DMS153 treated with DMSO at 0.1 percent for 48 hours (cell line): ENCODE data around the gene YOD1.
A peak's percentile ranks its signal among the peaks of the same experiment; 100 is the strongest.

ENCODE experiments used
- DNase-seq: peaks from one replicate; lab custom pipeline; 2025; ENCODE audit not compliant: unreplicated experiment; lab: John Stamatoyannopoulos, UW

Gene YOD1

DNA sequence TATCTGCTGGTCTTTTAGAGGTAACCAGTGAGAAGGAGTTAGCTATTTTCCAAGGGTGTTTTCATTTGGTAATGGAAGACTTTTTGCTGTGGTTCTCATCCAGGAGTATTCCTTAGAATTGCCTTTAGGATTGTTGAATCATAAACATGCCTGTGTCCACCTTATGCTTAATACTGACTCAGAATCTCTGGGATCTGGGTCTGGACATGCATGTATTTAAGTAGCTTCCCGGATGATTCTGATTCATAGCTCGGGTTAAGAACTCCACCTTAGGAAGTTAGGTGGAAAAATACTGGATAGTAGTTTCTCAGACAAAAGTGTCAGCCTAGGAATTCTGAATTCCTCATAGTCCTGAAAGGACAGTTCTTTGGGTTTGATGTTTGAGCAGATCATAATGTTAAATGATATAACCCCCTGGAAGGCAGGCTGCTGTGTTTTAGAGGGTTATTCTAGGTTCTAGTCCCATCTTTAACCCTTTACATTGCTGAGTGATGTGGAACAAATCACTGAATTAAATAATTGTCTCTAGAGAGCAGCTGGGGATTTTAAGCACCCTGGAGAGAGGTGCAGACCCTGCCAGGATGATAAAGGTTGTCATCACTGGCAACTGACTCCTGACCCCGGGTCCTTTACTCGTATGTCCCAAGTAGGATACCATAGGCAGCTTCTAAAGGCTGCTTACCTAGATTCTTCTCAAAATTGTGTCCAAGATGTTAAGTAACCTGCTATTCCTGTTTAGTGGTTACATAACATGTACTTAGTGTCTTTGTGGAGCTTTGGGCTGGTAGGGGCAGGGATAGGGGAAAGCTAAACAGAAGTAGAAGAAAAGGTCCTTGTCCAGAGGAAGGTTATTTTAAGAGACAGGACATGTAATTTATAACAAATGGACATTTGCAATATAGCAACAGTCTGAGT is 23.2 kb upstream of the YOD1 start:
- DNase-seq, result no peak

DNA sequence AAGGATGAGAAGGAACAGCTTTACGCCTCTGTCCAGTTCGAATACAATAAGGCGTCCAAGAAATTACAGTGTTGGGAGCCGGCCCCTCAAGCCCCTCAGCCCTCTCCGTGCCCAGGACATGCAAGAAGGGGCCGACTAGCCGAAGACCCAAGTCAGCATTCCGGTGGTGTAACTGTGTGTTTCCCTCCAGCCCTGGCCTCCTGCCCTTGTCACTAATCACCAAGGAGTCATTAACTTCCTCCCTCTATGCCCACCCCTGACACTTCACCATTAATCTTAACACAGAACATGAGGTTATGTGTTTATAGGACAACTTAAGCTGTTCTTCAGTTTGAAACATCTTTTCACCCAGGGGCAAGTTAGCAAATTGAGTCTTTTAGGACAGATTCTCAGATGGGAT is 21.2 kb upstream of the YOD1 start:
- DNase-seq, result no peak

- no peak for DNase-seq
Measured at GRCh38 chr1:207071426-207071825, 20.4 kb upstream of the YOD1 start.

DNA sequence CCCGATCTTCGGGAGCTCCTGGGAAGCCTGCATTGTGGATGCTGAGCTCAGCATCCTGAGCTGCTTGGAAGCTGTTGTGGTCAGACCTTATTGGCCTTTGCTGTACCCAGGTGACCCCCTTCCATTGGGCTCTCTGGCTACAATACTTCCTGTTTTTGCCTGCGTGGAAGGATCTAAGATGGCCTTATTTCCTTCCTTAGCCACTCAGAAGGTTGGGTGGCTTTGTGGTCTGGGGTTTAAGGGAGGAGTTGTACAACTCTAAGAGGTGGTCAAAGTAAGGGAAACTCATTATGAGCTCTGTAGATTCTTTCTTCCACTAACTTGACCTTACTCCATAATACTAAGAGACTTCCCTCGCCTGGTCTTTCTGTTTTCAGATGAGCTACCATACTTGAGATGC is 19.8 kb upstream of the YOD1 start:
- no peak for DNase-seq

DNA sequence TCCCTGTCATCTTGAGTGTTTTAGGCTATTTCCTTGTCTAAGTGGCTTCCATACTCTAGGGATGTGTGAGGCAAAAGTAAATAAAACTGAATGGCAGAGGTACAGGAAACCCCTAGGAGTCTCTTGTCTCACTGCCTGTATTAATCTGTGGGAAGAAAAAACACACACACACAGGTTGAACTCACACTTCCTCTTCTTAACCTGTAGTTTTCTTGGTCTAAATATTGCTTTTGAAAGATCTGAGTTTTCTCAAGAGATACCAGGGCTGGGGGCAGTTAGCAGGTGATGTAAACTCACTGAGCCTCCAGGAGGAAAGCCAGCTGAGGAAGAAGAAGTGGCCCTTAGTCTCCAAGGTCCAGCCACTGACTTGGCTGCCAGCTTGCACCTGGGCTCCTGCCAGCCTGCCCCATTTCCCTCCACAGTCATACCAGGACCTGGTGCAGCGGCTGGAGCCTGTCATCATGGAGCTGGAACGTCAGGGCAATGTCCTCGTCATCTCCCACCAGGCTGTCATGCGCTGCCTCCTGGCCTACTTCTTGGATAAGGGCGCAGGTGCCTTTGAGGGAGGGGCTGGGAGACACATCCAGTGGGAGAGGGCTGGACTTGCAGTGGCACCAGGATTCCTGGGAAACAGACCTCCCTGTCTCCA is 19.0 kb upstream of the YOD1 start:
- DNase-seq, result peak; percentile 23

DNA sequence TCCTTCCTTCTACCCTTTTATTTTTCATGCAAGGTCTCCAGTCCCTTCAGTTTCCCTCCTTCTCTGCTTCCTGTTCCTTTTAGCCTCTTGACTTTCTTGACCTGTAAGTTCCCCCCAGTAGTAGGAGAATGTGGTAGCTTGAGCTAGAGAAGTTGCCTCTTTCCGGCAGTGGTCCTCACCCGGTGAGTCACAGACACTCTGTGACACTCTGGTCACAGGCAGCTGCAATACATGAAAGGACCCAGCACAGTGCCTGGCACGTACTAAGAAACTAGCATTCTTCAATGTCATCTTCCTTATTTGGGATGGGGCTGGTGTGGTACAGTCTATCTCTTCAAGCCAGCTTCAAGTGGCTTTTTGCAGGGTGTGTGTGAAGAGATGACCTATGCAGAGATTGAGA is 18.1 kb upstream of the YOD1 start:
- no peak for DNase-seq

- no peak for DNase-seq
Measured at GRCh38 chr1:207067665-207068064, 16.7 kb upstream of the YOD1 start.

- no peak for DNase-seq
Measured at GRCh38 chr1:207067185-207067584, 16.2 kb upstream of the YOD1 start.

DNA sequence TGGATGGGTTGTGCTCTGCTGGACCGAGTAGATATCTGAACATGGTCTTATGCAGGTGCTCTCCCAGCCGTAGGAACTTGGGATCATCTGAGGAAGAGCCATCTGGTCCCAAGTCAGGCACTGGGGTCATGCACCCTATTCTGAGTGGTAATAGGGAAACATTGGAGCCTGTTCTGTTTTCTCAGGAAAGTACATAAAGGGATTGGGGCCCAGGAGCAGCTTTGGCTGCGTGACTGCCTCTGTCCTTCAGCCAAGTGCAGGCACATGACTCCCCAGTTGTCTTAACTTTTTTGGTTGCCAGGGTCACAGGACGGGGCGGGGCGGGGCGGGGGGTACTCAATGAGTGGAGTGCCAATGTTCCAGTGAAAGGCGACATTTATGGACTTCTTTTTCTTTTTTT is 13.6 kb upstream of the YOD1 start:
- no peak for DNase-seq

GRCh38 chr1:207063014-207063413 is 12.0 kb upstream of the YOD1 start:
- no peak for DNase-seq

DNA sequence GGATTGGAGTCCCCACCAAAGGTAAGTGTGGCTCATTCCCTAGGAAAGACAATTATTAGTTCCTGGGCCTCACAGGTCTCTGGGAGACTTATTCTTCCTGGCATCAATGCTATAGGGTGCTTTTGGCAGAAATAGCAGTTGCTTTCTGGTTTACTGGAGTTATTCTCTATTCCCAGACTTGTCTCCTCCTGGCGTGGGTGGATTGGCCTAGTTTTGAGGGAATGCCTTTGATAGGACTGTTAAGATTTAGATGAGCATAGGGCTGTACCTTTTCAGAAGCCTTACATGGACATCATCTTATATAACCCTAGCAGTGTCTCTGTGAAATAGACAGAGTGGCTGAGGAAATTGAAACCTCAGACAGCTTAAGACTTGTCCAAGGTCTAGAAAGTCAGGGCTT is 11.1 kb upstream of the YOD1 start:
- no peak for DNase-seq

DNA sequence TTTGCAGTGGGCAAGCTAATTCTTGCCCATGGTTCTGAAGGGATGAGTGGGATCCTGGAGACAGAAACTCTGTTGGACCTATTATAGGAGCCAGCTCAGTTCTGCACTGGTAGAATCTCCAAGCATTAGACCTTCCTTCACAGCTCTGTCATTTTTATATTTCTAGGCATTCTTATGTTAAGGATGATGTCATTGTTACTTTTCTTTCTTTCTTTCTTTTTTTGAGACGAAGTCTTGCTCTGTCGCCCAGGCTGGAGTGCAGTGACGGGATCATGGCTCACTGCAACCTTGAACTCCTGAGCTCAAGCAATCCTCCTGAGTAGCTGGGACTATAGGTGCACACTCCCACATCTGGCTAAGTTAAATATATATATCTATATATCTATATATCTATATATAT is 9.6 kb upstream of the YOD1 start:
- DNase-seq, result no peak

- DNase-seq, result no peak
Measured at GRCh38 chr1:207059881-207060280, 8.9 kb upstream of the YOD1 start.

DNA sequence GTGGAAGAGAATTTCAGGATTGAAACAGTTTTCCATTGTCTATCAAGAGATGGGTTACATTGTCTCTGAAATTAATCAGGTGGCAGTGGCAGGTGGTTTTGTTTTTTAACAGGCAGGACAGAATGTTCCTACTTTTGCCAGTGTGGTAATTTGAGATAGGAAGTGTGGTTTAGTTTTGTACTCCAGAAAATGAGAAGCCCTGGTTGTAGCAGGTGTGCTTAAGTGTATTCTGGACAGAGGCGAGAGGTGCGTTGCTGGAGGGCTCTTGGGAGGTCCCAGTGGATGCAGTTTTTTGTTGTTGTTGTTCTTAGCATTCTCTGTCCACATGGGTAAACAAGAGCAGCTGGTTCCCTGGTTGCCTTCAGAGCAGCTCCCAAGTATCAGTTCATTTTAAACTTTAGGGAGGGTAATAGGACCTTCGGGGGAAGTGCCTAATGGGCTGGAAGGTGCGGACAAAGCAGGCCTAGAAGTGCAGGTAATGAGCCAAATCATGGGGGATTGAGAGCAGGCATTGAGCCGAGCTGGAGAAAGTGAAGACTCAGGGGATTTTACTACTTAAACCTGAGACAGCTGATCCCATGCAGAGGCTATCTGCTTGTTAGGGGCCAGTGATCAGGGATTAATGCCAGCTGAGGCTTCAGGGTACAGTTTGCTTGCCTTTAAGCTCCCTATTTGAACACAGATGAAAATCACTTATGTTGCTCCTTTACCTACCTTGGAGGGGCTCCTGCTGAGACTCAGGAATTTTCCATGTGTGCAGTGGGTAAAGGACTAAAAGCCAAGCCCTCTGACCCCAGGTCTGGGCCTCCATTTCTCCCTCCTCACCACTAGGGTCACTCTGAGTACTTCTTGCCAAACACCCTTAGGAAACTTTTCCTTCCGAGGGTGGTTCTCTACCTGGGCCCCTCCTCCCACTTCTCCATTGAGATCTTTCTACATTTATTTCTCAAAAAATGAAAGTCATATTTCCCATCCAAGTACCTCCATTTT is 8.2 kb upstream of the YOD1 start:
- DNase-seq, result peak; percentile 83

DNA sequence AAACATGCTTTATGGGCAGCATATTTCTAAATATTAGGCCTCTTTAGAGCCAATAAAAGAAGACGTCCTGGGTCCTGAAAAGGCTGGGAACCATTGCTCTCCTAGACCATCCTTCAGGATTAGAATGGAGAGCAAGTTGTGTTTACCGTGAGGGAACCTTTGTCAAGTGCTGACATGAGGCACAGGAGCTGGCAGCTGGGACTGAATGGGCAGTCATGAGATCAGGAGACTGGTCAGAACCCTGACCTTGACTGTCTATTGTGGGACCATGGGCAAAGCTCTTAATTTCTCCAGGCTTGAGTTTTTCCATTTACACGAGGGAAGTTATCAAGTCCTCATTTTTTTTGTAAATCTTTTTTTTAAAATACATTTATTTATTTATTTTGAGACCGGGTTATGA is 7.2 kb upstream of the YOD1 start:
- no peak for DNase-seq

- DNase-seq, result no peak
Measured at GRCh38 chr1:207056673-207057072, 5.7 kb upstream of the YOD1 start.

DNA sequence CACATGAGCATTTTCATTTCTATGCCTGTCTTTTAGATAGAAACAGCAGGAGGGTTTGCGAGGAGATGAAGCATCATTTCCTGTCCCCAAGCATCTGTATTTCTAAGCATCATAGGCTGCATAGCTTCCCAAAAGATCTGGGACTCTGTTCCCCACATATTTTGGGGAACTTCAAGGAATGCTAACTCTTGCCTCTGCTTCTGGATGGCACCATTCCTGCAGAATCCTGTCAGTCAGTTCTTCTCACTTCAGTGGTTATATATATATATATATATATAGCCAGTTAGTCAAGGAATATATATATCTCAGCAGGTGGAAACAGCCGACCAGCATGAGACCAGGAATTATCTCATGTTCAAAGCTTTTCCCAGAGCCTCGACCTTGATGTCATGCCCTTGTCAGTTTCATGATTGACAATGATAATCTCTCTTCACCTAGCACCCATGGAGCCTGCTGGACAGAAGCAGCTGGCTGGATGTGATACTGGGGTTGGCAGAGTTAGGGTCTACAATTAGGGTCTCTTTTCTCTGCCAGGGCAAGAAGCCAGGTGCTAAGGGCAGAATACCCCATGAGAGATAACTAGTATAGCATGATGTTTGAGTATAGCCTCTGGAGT is 4.5 kb upstream of the YOD1 start:
- no peak for DNase-seq

DNA sequence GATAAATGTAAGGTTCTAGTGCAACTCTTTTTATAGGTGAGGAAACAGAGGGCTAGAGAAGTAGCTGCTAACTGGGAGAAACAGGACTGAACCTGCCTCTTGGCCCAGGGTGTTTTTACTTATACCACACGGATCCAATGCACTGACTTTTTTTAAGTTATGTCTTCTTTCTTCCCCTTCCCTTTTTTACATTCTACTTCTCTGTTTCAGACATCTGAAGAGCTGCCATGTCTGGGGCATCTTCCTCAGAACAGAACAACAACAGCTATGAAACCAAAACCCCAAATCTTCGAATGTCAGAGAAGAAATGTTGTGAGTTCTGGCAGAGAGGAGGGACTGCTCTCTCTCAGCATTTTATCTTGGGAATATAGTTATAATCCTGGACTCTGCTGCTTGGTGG is 3.5 kb upstream of the YOD1 start:
- DNase-seq, result no peak

DNA sequence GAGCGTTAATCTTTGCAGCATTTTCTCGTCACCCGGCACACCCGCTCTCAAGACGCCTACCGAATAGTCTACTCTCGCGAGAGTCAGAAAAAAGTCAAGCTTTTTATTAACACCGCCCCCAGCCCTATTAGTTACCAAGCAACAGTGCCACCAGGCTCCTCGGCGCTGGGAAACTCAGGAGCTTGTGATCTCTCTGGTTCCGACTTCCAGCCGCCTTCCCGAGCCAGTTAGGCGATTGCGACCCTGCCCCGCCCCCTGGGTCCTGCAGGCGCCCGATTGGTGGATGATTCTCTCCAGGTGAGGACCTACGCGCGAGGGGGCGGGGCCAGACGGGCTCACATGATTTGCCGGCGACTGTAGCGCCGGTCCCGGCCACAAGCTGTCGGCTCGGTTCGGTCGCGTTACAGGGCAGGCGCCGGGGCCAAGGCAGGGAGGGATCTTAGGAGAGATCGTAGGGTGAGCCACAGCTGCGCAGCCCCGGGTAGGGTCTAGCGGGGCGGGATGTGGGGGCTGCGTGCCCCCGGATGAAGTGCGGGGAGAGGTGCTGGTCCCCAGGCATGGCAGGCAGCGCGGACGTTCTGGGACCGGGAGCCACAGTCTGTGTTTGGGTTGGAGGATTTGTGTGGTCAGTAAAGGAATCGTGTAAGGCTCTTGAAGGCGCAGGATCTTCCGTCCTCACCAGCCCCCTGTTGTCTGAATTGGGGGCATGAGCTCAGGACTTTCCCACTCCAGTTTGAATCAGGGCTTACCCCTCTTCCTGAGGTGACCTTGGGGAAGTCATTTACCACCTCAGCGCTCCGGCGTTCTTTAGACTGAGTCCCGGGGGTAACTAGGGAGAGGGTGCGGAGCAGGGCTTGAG is 2.1 kb upstream of the YOD1 start, which contains the start of gene PFKFB2:
Gene PFKFB2, plus strand, starts transcription at position 365 of the 859 bp plus-strand sequence. CDS start 1,443 bp downstream, outside the sequence.
- DNase-seq, result peak; percentile 100
